ENCODE data around the gene PDE8B. TPM values are rescaled to one million over a fixed set of nuclear protein-coding genes. Genes with fewer than 3 reads are reported as not detected.
A peak's percentile ranks its signal among the peaks of the same experiment; 100 is the strongest.

Gene PDE8B
- total RNA-seq, 1 donor from 2014 or later: under 0.01 TPM

GRCh38 chr5:77266291-77266690 lies 55.8 kb downstream of the PDE8B start:
- FAIRE-seq: no peak
- H3K4me3 ChIP-seq (ENCODE audit: low read depth, low read length): no peak overlapping the region
- DNase-seq (ENCODE audit: low read depth): peak; percentile 13
- no peaks in the 10 kb centered on the region for H3K36me3 ChIP-seq (ENCODE audit: control insufficient read depth, insufficient read depth, low read length)
- TF ChIP-seq CTCF (IDR thresholded peaks at IDR 0.05; ENCODE audit: insufficient read depth, low read length, severe bottlenecking): no peak
- no peaks in the 10 kb centered on the region for H3K27me3 ChIP-seq (ENCODE audit: control insufficient read depth, insufficient read depth, low read length)

GRCh38 chr5:77267496-77267895 lies 57.0 kb downstream of the PDE8B start:
- Histone ChIP-seq H3K36me3 (ENCODE audit: control insufficient read depth, insufficient read depth, low read length) (no peaks in the 10 kb centered on the region), H3K27me3 (ENCODE audit: control insufficient read depth, insufficient read depth, low read length) (no peaks in the 10 kb centered on the region), H3K4me3 (ENCODE audit: low read depth, low read length) (no peak overlapping the region)
- FAIRE-seq (no peak), DNase-seq (ENCODE audit: low read depth) (no peak)
- TF ChIP-seq CTCF (IDR thresholded peaks at IDR 0.05; ENCODE audit: insufficient read depth, low read length, severe bottlenecking): no peak

- H3K36me3 ChIP-seq (ENCODE audit: control insufficient read depth, insufficient read depth, low read length): no peaks in the 10 kb centered on the region
- DNase-seq (ENCODE audit: low read depth): no peak
- no peak for FAIRE-seq
These were observed 61.7 kb downstream of the PDE8B start for GRCh38 chr5:77272206-77272605.

GRCh38 chr5:77277759-77278158 lies 67.3 kb downstream of the PDE8B start:
- DNase-seq (ENCODE audit: low read depth) (no peak), FAIRE-seq (no peak)
- H3K27me3 ChIP-seq (ENCODE audit: control insufficient read depth, insufficient read depth, low read length): peaks cover 3% of the 10 kb centered on the region
- no peak overlapping the region for H3K4me3 ChIP-seq (ENCODE audit: low read depth, low read length)
- no peak for TF ChIP-seq CTCF (IDR thresholded peaks at IDR 0.05; ENCODE audit: insufficient read depth, low read length, severe bottlenecking)
- H3K36me3 ChIP-seq (ENCODE audit: control insufficient read depth, insufficient read depth, low read length): no peaks in the 10 kb centered on the region

More at GRCh38 chr5:77272206-77272605, 61.7 kb downstream of the PDE8B start:
- Histone ChIP-seq H3K27me3 (ENCODE audit: control insufficient read depth, insufficient read depth, low read length) (peaks cover 2% of the 10 kb centered on the region), H3K4me3 (ENCODE audit: low read depth, low read length) (no peak overlapping the region)
- no peak for TF ChIP-seq CTCF (IDR thresholded peaks at IDR 0.05; ENCODE audit: insufficient read depth, low read length, severe bottlenecking)

GRCh38 chr5:77280036-77280435 lies 69.6 kb downstream of the PDE8B start:
- no peak for TF ChIP-seq CTCF (IDR thresholded peaks at IDR 0.05; ENCODE audit: insufficient read depth, low read length, severe bottlenecking)
- no peak overlapping the region for H3K4me3 ChIP-seq (ENCODE audit: low read depth, low read length)
- H3K27me3 ChIP-seq (ENCODE audit: control insufficient read depth, insufficient read depth, low read length): peaks cover 3% of the 10 kb centered on the region
- H3K36me3 ChIP-seq (ENCODE audit: control insufficient read depth, insufficient read depth, low read length): no peaks in the 10 kb centered on the region
- FAIRE-seq: peak; percentile 28
- DNase-seq (ENCODE audit: low read depth): no peak

- peaks cover 1% of the 10 kb centered on the region for H3K27me3 ChIP-seq (ENCODE audit: control insufficient read depth, insufficient read depth, low read length)
- no peak for DNase-seq (ENCODE audit: low read depth)
- TF ChIP-seq CTCF (IDR thresholded peaks at IDR 0.05; ENCODE audit: insufficient read depth, low read length, severe bottlenecking): no peak
- no peaks in the 10 kb centered on the region for H3K36me3 ChIP-seq (ENCODE audit: control insufficient read depth, insufficient read depth, low read length)
- no peak overlapping the region for H3K4me3 ChIP-seq (ENCODE audit: low read depth, low read length)
- FAIRE-seq: no peak
These were observed 71.5 kb downstream of the PDE8B start for GRCh38 chr5:77281969-77282336.
